ENCODE data around the gene PLD5. TPM values are rescaled to one million over a fixed set of nuclear protein-coding genes. Genes with fewer than 3 reads are reported as not detected.
"Not testable (repeated sequence)": the region's sequence is repeated elsewhere in the genome, so short reads cannot be mapped to it uniquely, and the experiment has no call there.

The PLD5 gene
- total RNA-seq, 1 donor from 2014 or later: not detected

- intact Hi-C loops (cut with micrococcal nuclease): no loop called here
These were observed 345.4 kb downstream of the PLD5 start for GRCh38 chr1:242178924-242179708.

GRCh38 chr1:242178436-242178835, 346.1 kb downstream of the PLD5 start:
- intact Hi-C loops (cut with micrococcal nuclease): no loop called here

- intact Hi-C loops (cut with micrococcal nuclease): no loop called here
These were observed 362.4 kb downstream of the PLD5 start for GRCh38 chr1:242162140-242162539.

- intact Hi-C loops (cut with micrococcal nuclease): no loop called here
These were observed 377.2 kb downstream of the PLD5 start for GRCh38 chr1:242147096-242147976.

- intact Hi-C loops (cut with micrococcal nuclease): no loop called here
These were observed 377.8 kb downstream of the PLD5 start for GRCh38 chr1:242146652-242147051.

GRCh38 chr1:242140836-242141235, 383.7 kb downstream of the PLD5 start:
- intact Hi-C loops (cut with micrococcal nuclease): no loop called here

GRCh38 chr1:242139986-242140385, 384.5 kb downstream of the PLD5 start:
- intact Hi-C loops (cut with micrococcal nuclease): no loop called here

GRCh38 chr1:242139442-242139841, 385.1 kb downstream of the PLD5 start:
- intact Hi-C loops (cut with micrococcal nuclease): no loop called here

- intact Hi-C loops (cut with micrococcal nuclease): no loop called here
These were observed 390.7 kb downstream of the PLD5 start for GRCh38 chr1:242133796-242134195.

GRCh38 chr1:242133351-242133750, 391.1 kb downstream of the PLD5 start:
- intact Hi-C loops (cut with micrococcal nuclease): no loop called here

- intact Hi-C loops (cut with micrococcal nuclease): no loop called here
These were observed 392.2 kb downstream of the PLD5 start for GRCh38 chr1:242132121-242132817.

GRCh38 chr1:242128951-242129502, 395.5 kb downstream of the PLD5 start:
- intact Hi-C loops (cut with micrococcal nuclease): no loop called here

GRCh38 chr1:242120432-242120831, 404.1 kb downstream of the PLD5 start:
- intact Hi-C loops (cut with micrococcal nuclease): no loop called here

- intact Hi-C loops (cut with micrococcal nuclease): no loop called here
These were observed 423.6 kb downstream of the PLD5 start for GRCh38 chr1:242100921-242101320.

- intact Hi-C loops (cut with micrococcal nuclease): not testable (repeated sequence)
These were observed 427.2 kb downstream of the PLD5 start for GRCh38 chr1:242097283-242097682.

GRCh38 chr1:242093116-242093515, 431.4 kb downstream of the PLD5 start:
- intact Hi-C loops (cut with micrococcal nuclease): no loop called here

- intact Hi-C loops (cut with micrococcal nuclease): no loop called here
These were observed 434.6 kb downstream of the PLD5 start for GRCh38 chr1:242089911-242090310.

GRCh38 chr1:242088875-242089274, 435.6 kb downstream of the PLD5 start:
- intact Hi-C loops (cut with micrococcal nuclease): no loop called here

- intact Hi-C loops (cut with micrococcal nuclease): no loop called here
These were observed 437.8 kb downstream of the PLD5 start for GRCh38 chr1:242086706-242087105.

- intact Hi-C loops (cut with micrococcal nuclease): no loop called here
These were observed 438.4 kb downstream of the PLD5 start for GRCh38 chr1:242086093-242086492.

- intact Hi-C loops (cut with micrococcal nuclease): no loop called here
These were observed 440.8 kb downstream of the PLD5 start for GRCh38 chr1:242083742-242084141.
